ENCODE data around the gene RDH8. TPM values are rescaled to one million over a fixed set of nuclear protein-coding genes. Genes with fewer than 3 reads are reported as not detected.

Gene RDH8
- total and polyA plus RNA-seq, 2 experiments from 2014 or later: not detected

DNA sequence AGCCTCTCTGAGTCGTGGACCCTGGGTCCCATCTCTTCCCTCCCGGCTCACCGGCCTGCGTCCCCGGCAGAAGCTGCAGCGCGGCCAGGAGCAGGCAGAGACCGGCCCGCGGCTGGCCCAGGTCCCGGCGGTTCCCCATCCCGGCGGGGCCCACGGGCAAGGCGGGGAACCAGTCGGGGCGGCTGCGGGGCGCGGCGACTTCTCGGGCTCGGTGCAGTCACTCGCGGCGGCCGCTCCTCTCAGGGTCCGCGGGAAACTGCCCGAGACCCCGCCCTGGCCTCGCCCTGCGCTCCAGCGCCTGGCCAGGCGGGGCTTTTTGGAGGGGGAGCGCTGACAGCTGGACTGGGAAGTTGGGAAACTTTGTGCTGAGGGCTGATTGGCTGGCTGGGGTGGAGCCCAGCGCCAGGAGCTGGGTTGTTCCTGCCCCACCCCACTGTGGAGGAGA, 3.0 kb upstream of the RDH8 start, which contains the start of gene COL5A3:
Gene COL5A3 (minus strand): TSS at position 258 of the 445 bp plus-strand sequence. CDS start 119 bp downstream, at position 139.
- H3K4me3 ChIP-seq: no peak within 1 kb of the TSS
- H3K9me2 ChIP-seq (replicated peaks; ENCODE audit: insufficient read depth): no peaks in the 10 kb centered on the region
- TF ChIP-seq EZH2phosphoT487 (IDR thresholded peaks at IDR 0.05; ENCODE audit: low read depth, severe bottlenecking, unreplicated experiment) (no peak), EZH2 (IDR thresholded peaks at IDR 0.05; ENCODE audit: borderline replicate concordance) (no peak)
- TF ChIP-seq, protein P1, sequence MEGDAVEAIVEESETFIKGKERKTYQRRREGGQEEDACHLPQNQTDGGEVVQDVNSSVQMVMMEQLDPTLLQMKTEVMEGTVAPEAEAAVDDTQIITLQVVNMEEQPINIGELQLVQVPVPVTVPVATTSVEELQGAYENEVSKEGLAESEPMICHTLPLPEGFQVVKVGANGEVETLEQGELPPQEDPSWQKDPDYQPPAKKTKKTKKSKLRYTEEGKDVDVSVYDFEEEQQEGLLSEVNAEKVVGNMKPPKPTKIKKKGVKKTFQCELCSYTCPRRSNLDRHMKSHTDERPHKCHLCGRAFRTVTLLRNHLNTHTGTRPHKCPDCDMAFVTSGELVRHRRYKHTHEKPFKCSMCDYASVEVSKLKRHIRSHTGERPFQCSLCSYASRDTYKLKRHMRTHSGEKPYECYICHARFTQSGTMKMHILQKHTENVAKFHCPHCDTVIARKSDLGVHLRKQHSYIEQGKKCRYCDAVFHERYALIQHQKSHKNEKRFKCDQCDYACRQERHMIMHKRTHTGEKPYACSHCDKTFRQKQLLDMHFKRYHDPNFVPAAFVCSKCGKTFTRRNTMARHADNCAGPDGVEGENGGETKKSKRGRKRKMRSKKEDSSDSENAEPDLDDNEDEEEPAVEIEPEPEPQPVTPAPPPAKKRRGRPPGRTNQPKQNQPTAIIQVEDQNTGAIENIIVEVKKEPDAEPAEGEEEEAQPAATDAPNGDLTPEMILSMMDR (IDR thresholded peaks at IDR 0.05; ENCODE audit: poor library complexity): no peak
- no peaks in the 10 kb centered on the region for H3K79me2 ChIP-seq
- no peak within 1 kb of the TSS for H2AFZ ChIP-seq
- H3K4me2 ChIP-seq: peak within 1 kb of the TSS; percentile 72
- WGBS (ENCODE audit: low lambda C conversion rate, missing lambda C conversion rate): 3% methylated on average over 35 of the region's 38 CpGs
- H3K27me3 ChIP-seq: peaks cover 42% of the 10 kb centered on the region
- no peak for DNase-seq (ENCODE audit: low spot score)
- H3K36me3 ChIP-seq (replicated peaks; ENCODE audit: insufficient read depth, low read depth): no peaks in the 10 kb centered on the region
- no peaks in the 10 kb centered on the region for H4K20me1 ChIP-seq (ENCODE audit: insufficient read depth, poor library complexity, severe bottlenecking)
- no peak within 1 kb of the TSS for H3K27ac ChIP-seq
- no peaks in the 10 kb centered on the region for H3K9me3 ChIP-seq (ENCODE audit: low read depth)
- peaks cover 16% of the 10 kb centered on the region for H3K4me1 ChIP-seq (ENCODE audit: insufficient read depth)

DNA sequence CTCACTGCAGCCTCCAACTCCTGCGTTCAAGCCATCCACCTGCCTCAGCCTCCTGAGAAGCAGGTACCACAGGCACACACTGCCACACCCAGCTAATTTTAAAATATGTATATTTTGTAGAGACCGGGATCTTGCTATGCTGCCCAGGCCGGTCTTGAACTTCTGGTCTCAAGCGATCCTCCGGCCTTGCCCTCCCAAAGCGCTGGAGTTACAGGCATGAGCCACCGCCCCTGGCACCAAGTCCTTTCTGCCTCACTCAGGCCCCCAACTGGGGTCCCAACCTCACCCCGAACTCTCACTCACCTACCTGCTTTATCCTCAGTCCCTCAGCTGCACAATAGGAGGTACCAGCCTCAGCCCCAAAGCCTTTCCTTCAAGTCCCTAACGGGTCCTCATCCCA, 2.3 kb upstream of the RDH8 start:
- no peaks in the 10 kb centered on the region for H4K20me1 ChIP-seq (ENCODE audit: insufficient read depth, poor library complexity, severe bottlenecking)
- H3K4me1 ChIP-seq (ENCODE audit: insufficient read depth): peaks cover 16% of the 10 kb centered on the region
- no peaks in the 10 kb centered on the region for H3K79me2 ChIP-seq
- no peak overlapping the region for H2AFZ ChIP-seq
- no peak for DNase-seq (ENCODE audit: low spot score)
- H3K27ac ChIP-seq: no peak overlapping the region
- H3K9me2 ChIP-seq (replicated peaks; ENCODE audit: insufficient read depth): no peaks in the 10 kb centered on the region
- H3K4me3 ChIP-seq: no peak overlapping the region
- WGBS (ENCODE audit: low lambda C conversion rate, missing lambda C conversion rate): 91% methylated on average over 9 of the region's 9 CpGs
- TF ChIP-seq EZH2 (IDR thresholded peaks at IDR 0.05; ENCODE audit: borderline replicate concordance) (no peak), EZH2phosphoT487 (IDR thresholded peaks at IDR 0.05; ENCODE audit: low read depth, severe bottlenecking, unreplicated experiment) (no peak)
- peaks cover 42% of the 10 kb centered on the region for H3K27me3 ChIP-seq
- H3K36me3 ChIP-seq (replicated peaks; ENCODE audit: insufficient read depth, low read depth): no peaks in the 10 kb centered on the region
- no peaks in the 10 kb centered on the region for H3K9me3 ChIP-seq (ENCODE audit: low read depth)
- H3K4me2 ChIP-seq: peak overlapping the region; percentile 72

DNA sequence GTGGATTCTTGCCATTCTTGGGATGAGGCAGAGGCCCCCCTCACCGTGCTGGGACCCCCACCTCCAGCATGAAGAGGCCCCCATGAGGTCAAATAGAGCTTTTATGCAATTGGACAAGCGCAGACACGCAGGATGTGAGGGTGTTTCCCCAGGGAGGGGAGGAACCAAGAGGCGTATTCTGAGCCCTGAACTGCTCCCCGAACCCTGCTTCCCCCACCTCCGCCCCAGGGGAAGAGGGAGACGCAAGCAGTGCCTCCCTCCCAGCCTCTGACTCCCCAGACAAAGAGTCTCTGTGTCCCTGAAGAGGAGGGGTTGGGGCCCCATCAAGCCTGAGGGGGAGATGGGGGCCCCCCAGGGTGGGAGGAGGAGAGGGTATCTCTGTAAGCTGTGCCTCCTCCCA, 1.3 kb upstream of the RDH8 start:
- DNase-seq (ENCODE audit: low spot score): no peak
- H3K4me3 ChIP-seq: no peak overlapping the region
- peaks cover 42% of the 10 kb centered on the region for H3K27me3 ChIP-seq
- TF ChIP-seq EZH2phosphoT487 (IDR thresholded peaks at IDR 0.05; ENCODE audit: low read depth, severe bottlenecking, unreplicated experiment) (no peak), EZH2 (IDR thresholded peaks at IDR 0.05; ENCODE audit: borderline replicate concordance) (no peak)
- TF ChIP-seq, protein P1 (IDR thresholded peaks at IDR 0.05; ENCODE audit: poor library complexity): no peak
- peaks cover 16% of the 10 kb centered on the region for H3K4me1 ChIP-seq (ENCODE audit: insufficient read depth)
- no peak overlapping the region for H2AFZ ChIP-seq
- no peak overlapping the region for H3K4me2 ChIP-seq
- H3K36me3 ChIP-seq (replicated peaks; ENCODE audit: insufficient read depth, low read depth): no peaks in the 10 kb centered on the region
- no peak overlapping the region for H3K27ac ChIP-seq
- 63% methylated on average over 7 of the region's 7 CpGs for WGBS (ENCODE audit: low lambda C conversion rate, missing lambda C conversion rate)
- H4K20me1 ChIP-seq (ENCODE audit: insufficient read depth, poor library complexity, severe bottlenecking): no peaks in the 10 kb centered on the region
- H3K9me3 ChIP-seq (ENCODE audit: low read depth): no peaks in the 10 kb centered on the region
- no peaks in the 10 kb centered on the region for H3K9me2 ChIP-seq (replicated peaks; ENCODE audit: insufficient read depth)
- no peaks in the 10 kb centered on the region for H3K79me2 ChIP-seq

DNA sequence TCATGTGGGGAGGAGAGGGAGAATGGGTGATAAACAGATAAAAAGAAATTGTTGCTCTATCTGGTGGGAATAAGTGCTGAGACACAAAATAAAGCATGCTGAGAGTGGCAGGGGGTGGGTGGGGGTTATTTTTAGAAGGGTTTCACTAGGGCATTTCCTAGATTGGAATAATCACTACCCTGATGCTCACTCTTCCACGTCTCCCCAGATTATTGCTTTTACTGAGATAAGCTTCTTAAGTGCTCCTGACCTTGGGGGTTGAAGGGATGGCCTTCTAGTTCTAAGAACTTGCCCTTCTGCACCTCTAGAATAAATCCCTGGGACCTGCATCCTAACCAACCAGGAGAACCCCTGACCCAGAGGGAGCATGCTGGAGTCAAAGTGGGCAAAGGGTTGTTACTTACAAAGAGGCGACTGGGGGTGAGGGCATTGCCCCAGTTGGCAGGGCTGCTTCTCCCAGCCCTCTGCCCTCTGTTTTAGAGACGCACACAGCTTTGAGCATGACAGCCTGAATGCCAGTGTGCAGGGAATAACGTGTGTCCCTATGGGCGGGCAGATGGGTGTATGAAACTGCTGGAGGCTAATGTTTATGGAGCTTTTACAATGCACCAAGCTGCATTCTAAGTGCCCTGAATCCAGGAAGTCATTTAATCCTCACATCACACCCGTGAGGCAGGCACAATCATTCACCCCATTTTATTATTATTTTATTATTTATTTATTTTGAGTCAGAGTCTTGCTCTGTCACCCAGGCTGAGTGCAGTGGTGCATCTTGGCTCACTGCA, 743 bp downstream of the RDH8 start:
- DNase-seq (ENCODE audit: low spot score): no peak
- Histone ChIP-seq H3K79me2 (no peaks in the 10 kb centered on the region), H3K4me1 (ENCODE audit: insufficient read depth) (peaks cover 9% of the 10 kb centered on the region), H4K20me1 (ENCODE audit: insufficient read depth, poor library complexity, severe bottlenecking) (no peaks in the 10 kb centered on the region), H3K9me3 (ENCODE audit: low read depth) (no peaks in the 10 kb centered on the region), H3K27ac (no peak overlapping the region), H3K27me3 (peaks cover 31% of the 10 kb centered on the region), H3K36me3 (replicated peaks; ENCODE audit: insufficient read depth, low read depth) (no peaks in the 10 kb centered on the region), H3K4me3 (no peak overlapping the region), H3K9me2 (replicated peaks; ENCODE audit: insufficient read depth) (no peaks in the 10 kb centered on the region), H2AFZ (no peak overlapping the region), H3K4me2 (no peak overlapping the region)
- TF ChIP-seq, protein P1 (IDR thresholded peaks at IDR 0.05; ENCODE audit: poor library complexity): no peak
- TF ChIP-seq EZH2phosphoT487 (IDR thresholded peaks at IDR 0.05; ENCODE audit: low read depth, severe bottlenecking, unreplicated experiment) (no peak), EZH2 (IDR thresholded peaks at IDR 0.05; ENCODE audit: borderline replicate concordance) (no peak)
- WGBS (ENCODE audit: low lambda C conversion rate, missing lambda C conversion rate): 49% methylated on average over 6 of the region's 6 CpGs
